HUDEP-2 (cell line): ENCODE measurements around the gene MYOC.
"Not testable (repeated sequence)": the region's sequence is repeated elsewhere in the genome, so short reads cannot be mapped to it uniquely, and the experiment has no call there.

ENCODE experiments used
- DNase-seq, 76 experiments: peaks; one replicate each; lab custom pipeline; 2025; ENCODE audit not compliant: unreplicated experiment in 76 of 76; lab: John Stamatoyannopoulos, UW

Gene MYOC

DNA sequence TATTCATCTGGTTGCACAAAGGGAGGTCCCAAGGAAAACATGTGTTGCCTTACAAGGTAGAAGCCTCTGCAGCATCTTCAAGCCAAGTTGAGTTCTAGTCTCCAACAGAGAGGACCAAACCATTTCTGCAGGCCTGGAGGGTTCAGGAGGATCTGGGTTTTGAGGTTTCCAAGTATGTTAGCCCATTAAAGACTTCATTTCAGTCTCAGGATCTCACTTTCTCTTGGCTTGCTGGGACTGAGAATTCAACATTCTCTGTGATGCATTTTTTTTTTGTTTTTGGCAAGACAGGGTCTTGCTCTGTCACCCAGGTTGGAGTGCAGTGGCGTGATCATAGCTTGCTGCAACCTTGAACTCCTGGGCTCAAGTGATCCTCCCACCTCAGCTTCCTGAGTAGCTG is 39.2 kb downstream of the MYOC start:
- no peak for DNase-seq

GRCh38 chr1:171611306-171611705 is 41.2 kb downstream of the MYOC start:
- no peak for DNase-seq

DNA sequence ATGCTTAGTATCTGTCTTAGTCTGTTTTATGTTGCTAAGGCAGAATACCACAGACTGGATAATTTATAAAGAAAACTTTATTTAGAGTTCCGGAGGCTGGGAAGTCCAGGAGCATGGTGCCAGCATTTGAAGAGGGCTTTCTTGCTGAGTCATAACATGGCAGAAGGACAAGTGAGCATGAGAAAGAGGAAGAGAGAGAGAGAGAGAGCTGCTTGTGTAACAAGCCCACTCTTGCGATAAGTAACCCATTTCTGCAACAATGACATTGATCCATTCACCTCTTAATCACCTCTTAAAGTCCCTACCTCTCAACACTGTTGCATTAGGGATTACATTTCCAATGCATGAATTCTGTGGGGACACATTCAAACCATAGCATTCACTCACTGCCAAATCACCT is 42.1 kb downstream of the MYOC start:
- DNase-seq: peak in 1 of 76 experiments; percentile 1

GRCh38 chr1:171606402-171606941 is 46.0 kb downstream of the MYOC start:
- DNase-seq: no peak

GRCh38 chr1:171603042-171603441 is 49.4 kb downstream of the MYOC start:
- not testable (repeated sequence) for DNase-seq

- DNase-seq: no peak
Observed at GRCh38 chr1:171600862-171601261, 51.6 kb downstream of the MYOC start.

DNA sequence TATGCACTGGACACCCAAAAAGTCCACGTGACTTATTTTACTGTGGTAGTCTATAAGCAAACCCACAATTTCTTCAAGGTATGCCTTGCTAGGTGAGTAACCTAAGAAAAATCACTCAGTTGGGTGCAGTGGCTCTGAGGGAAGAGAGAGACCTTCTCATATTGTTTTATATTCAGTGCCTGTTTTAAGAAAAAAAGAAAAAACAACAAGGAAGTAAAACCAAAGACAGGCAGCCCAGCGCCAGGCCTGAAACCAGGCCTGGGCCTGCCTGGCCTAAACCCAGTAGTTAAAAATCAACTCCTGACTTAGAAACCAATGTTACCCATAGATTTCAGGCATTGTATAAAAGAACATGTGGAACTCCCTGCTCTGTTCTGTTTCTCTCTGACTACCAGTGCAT is 52.2 kb downstream of the MYOC start:
- DNase-seq: not testable (repeated sequence)

GRCh38 chr1:171597203-171597602 is 55.3 kb downstream of the MYOC start:
- no peak for DNase-seq

GRCh38 chr1:171596705-171597104 is 55.8 kb downstream of the MYOC start:
- no peak for DNase-seq

GRCh38 chr1:171596119-171596518 is 56.4 kb downstream of the MYOC start:
- DNase-seq: no peak

GRCh38 chr1:171595324-171595723 is 57.2 kb downstream of the MYOC start:
- no peak for DNase-seq

DNA sequence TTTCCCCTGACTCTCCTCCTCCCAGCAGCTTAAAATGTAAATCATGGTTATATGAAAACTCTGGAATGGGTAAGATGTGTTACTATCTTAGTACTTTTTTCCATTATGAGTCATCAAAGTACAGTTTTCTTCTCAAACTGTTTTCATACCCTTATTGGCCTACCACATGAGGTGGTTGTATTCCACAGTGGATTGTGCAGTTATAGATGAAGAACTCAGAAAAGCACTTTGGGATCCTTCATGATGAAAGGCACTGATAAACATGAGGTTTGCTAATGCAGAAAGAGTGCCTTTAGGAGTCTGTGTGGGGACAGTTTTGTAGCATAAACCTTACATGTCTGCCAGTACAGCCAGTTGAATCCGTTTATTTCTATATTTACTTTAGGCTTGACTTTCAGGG is 62.5 kb downstream of the MYOC start:
- no peak for DNase-seq

- DNase-seq: no peak
Observed at GRCh38 chr1:171588230-171588629, 64.3 kb downstream of the MYOC start.

GRCh38 chr1:171585715-171586114 is 66.8 kb downstream of the MYOC start:
- DNase-seq: no peak
